Measurements from ENCODE around the gene FNTB.

GRCh38 chr14:64953310-64953654 lies 33.4 kb upstream of the FNTB start:
- no peak for TF ChIP-seq GATA2 (IDR thresholded peaks at IDR 0.05; ENCODE audit: low read depth, low read length)
- no peak for TF ChIP-seq GATA3 (IDR thresholded peaks at IDR 0.05; ENCODE audit: low read depth, low read length)
